ENCODE measurements around the gene GALNTL6.

Gene GALNTL6

GRCh38 chr4:172601195-172601594 lies 788.0 kb downstream of the GALNTL6 start:
- Histone ChIP-seq H3K9ac (ENCODE audit: low read depth in 1 of 2, low read length in 2 of 2) (no peak overlapping the region), H3K9me3 (ENCODE audit: control insufficient read depth in 2 of 2, low read length in 2 of 2) (no peaks in the 10 kb centered on the region), H3K36me3 (ENCODE audit: control insufficient read depth in 2 of 2, insufficient read depth in 2 of 2, low read length in 2 of 2) (no peaks in the 10 kb centered on the region), H3K4me3 (ENCODE audit: low read length in 2 of 2) (no peak overlapping the region), H3K27ac (ENCODE audit: low read depth in 2 of 2, low read length in 2 of 2) (no peak overlapping the region), H3K27me3 (ENCODE audit: control insufficient read depth in 2 of 2, insufficient read depth in 2 of 2, low read length in 2 of 2) (no peaks in the 10 kb centered on the region), H3K4me1 (ENCODE audit: control insufficient read depth in 2 of 2, insufficient read depth in 2 of 2, low read length in 2 of 2) (no peaks in the 10 kb centered on the region)

- no peak overlapping the region for H3K9ac ChIP-seq (ENCODE audit: low read depth in 1 of 2, low read length in 2 of 2)
- H3K27me3 ChIP-seq (ENCODE audit: control insufficient read depth in 2 of 2, insufficient read depth in 2 of 2, low read length in 2 of 2) = no peaks in the 10 kb centered on the region
- H3K9me3 ChIP-seq (ENCODE audit: control insufficient read depth in 2 of 2, low read length in 2 of 2) = no peaks in the 10 kb centered on the region
- H3K36me3 ChIP-seq (ENCODE audit: control insufficient read depth in 2 of 2, insufficient read depth in 2 of 2, low read length in 2 of 2) = no peaks in the 10 kb centered on the region
- no peak overlapping the region for H3K4me3 ChIP-seq (ENCODE audit: low read length in 2 of 2)
- H3K4me1 ChIP-seq (ENCODE audit: control insufficient read depth in 2 of 2, insufficient read depth in 2 of 2, low read length in 2 of 2) = no peaks in the 10 kb centered on the region
- H3K27ac ChIP-seq (ENCODE audit: low read depth in 2 of 2, low read length in 2 of 2) = no peak overlapping the region
Observed at GRCh38 chr4:172619218-172619617, 806.0 kb downstream of the GALNTL6 start.

GRCh38 chr4:172619798-172620197 lies 806.6 kb downstream of the GALNTL6 start:
- H3K4me1 ChIP-seq (ENCODE audit: control insufficient read depth in 2 of 2, insufficient read depth in 2 of 2, low read length in 2 of 2) = no peaks in the 10 kb centered on the region
- no peak overlapping the region for H3K9ac ChIP-seq (ENCODE audit: low read depth in 1 of 2, low read length in 2 of 2)
- H3K27ac ChIP-seq (ENCODE audit: low read depth in 2 of 2, low read length in 2 of 2) = no peak overlapping the region
- H3K36me3 ChIP-seq (ENCODE audit: control insufficient read depth in 2 of 2, insufficient read depth in 2 of 2, low read length in 2 of 2) = no peaks in the 10 kb centered on the region
- H3K9me3 ChIP-seq (ENCODE audit: control insufficient read depth in 2 of 2, low read length in 2 of 2) = no peaks in the 10 kb centered on the region
- no peaks in the 10 kb centered on the region for H3K27me3 ChIP-seq (ENCODE audit: control insufficient read depth in 2 of 2, insufficient read depth in 2 of 2, low read length in 2 of 2)
- H3K4me3 ChIP-seq (ENCODE audit: low read length in 2 of 2) = no peak overlapping the region

- Histone ChIP-seq H3K36me3 (ENCODE audit: control insufficient read depth in 2 of 2, insufficient read depth in 2 of 2, low read length in 2 of 2) (no peaks in the 10 kb centered on the region), H3K9me3 (ENCODE audit: control insufficient read depth in 2 of 2, low read length in 2 of 2) (no peaks in the 10 kb centered on the region), H3K9ac (ENCODE audit: low read depth in 1 of 2, low read length in 2 of 2) (no peak overlapping the region), H3K27me3 (ENCODE audit: control insufficient read depth in 2 of 2, insufficient read depth in 2 of 2, low read length in 2 of 2) (no peaks in the 10 kb centered on the region), H3K4me1 (ENCODE audit: control insufficient read depth in 2 of 2, insufficient read depth in 2 of 2, low read length in 2 of 2) (no peaks in the 10 kb centered on the region), H3K27ac (ENCODE audit: low read depth in 2 of 2, low read length in 2 of 2) (no peak overlapping the region), H3K4me3 (ENCODE audit: low read length in 2 of 2) (no peak overlapping the region)
Observed at GRCh38 chr4:172628263-172628662, 815.1 kb downstream of the GALNTL6 start.

- H3K27me3 ChIP-seq (ENCODE audit: control insufficient read depth in 2 of 2, insufficient read depth in 2 of 2, low read length in 2 of 2) = no peaks in the 10 kb centered on the region
- no peaks in the 10 kb centered on the region for H3K36me3 ChIP-seq (ENCODE audit: control insufficient read depth in 2 of 2, insufficient read depth in 2 of 2, low read length in 2 of 2)
- no peaks in the 10 kb centered on the region for H3K4me1 ChIP-seq (ENCODE audit: control insufficient read depth in 2 of 2, insufficient read depth in 2 of 2, low read length in 2 of 2)
- H3K9me3 ChIP-seq (ENCODE audit: control insufficient read depth in 2 of 2, low read length in 2 of 2) = no peaks in the 10 kb centered on the region
- H3K4me3 ChIP-seq (ENCODE audit: low read length in 2 of 2) = no peak overlapping the region
- no peak overlapping the region for H3K27ac ChIP-seq (ENCODE audit: low read depth in 2 of 2, low read length in 2 of 2)
- no peak overlapping the region for H3K9ac ChIP-seq (ENCODE audit: low read depth in 1 of 2, low read length in 2 of 2)
Observed at GRCh38 chr4:172630280-172630679, 817.1 kb downstream of the GALNTL6 start.

- Histone ChIP-seq H3K9me3 (ENCODE audit: control insufficient read depth in 2 of 2, low read length in 2 of 2) (no peaks in the 10 kb centered on the region), H3K4me1 (ENCODE audit: control insufficient read depth in 2 of 2, insufficient read depth in 2 of 2, low read length in 2 of 2) (no peaks in the 10 kb centered on the region), H3K27me3 (ENCODE audit: control insufficient read depth in 2 of 2, insufficient read depth in 2 of 2, low read length in 2 of 2) (no peaks in the 10 kb centered on the region), H3K27ac (ENCODE audit: low read depth in 2 of 2, low read length in 2 of 2) (no peak overlapping the region), H3K9ac (ENCODE audit: low read depth in 1 of 2, low read length in 2 of 2) (no peak overlapping the region), H3K4me3 (ENCODE audit: low read length in 2 of 2) (no peak overlapping the region), H3K36me3 (ENCODE audit: control insufficient read depth in 2 of 2, insufficient read depth in 2 of 2, low read length in 2 of 2) (no peaks in the 10 kb centered on the region)
Observed at GRCh38 chr4:172631832-172632231, 818.6 kb downstream of the GALNTL6 start.

GRCh38 chr4:172648471-172648870 lies 835.3 kb downstream of the GALNTL6 start:
- no peak overlapping the region for H3K27ac ChIP-seq (ENCODE audit: low read depth in 2 of 2, low read length in 2 of 2)
- H3K27me3 ChIP-seq (ENCODE audit: control insufficient read depth in 2 of 2, insufficient read depth in 2 of 2, low read length in 2 of 2) = no peaks in the 10 kb centered on the region
- H3K36me3 ChIP-seq (ENCODE audit: control insufficient read depth in 2 of 2, insufficient read depth in 2 of 2, low read length in 2 of 2) = no peaks in the 10 kb centered on the region
- peaks cover 0 to 11% of the 10 kb centered on the region in 2 donors for H3K4me1 ChIP-seq (ENCODE audit: control insufficient read depth in 2 of 2, insufficient read depth in 2 of 2, low read length in 2 of 2)
- H3K4me3 ChIP-seq (ENCODE audit: low read length in 2 of 2) = no peak overlapping the region
- H3K9ac ChIP-seq (ENCODE audit: low read depth in 1 of 2, low read length in 2 of 2) = no peak overlapping the region
- no peaks in the 10 kb centered on the region for H3K9me3 ChIP-seq (ENCODE audit: control insufficient read depth in 2 of 2, low read length in 2 of 2)

GRCh38 chr4:172649143-172649542 lies 835.9 kb downstream of the GALNTL6 start:
- Histone ChIP-seq H3K9me3 (ENCODE audit: control insufficient read depth in 2 of 2, low read length in 2 of 2) (no peaks in the 10 kb centered on the region), H3K27ac (ENCODE audit: low read depth in 2 of 2, low read length in 2 of 2) (no peak overlapping the region), H3K4me1 (ENCODE audit: control insufficient read depth in 2 of 2, insufficient read depth in 2 of 2, low read length in 2 of 2) (peaks cover 0 to 11% of the 10 kb centered on the region in 2 donors), H3K4me3 (ENCODE audit: low read length in 2 of 2) (no peak overlapping the region), H3K9ac (ENCODE audit: low read depth in 1 of 2, low read length in 2 of 2) (no peak overlapping the region), H3K27me3 (ENCODE audit: control insufficient read depth in 2 of 2, insufficient read depth in 2 of 2, low read length in 2 of 2) (no peaks in the 10 kb centered on the region), H3K36me3 (ENCODE audit: control insufficient read depth in 2 of 2, insufficient read depth in 2 of 2, low read length in 2 of 2) (no peaks in the 10 kb centered on the region)

GRCh38 chr4:172650758-172651530 lies 837.7 kb downstream of the GALNTL6 start:
- Histone ChIP-seq H3K27ac (ENCODE audit: low read depth in 2 of 2, low read length in 2 of 2) (peak overlapping the region; percentile 12 to 46), H3K4me3 (ENCODE audit: low read length in 2 of 2) (no peak overlapping the region), H3K4me1 (ENCODE audit: control insufficient read depth in 2 of 2, insufficient read depth in 2 of 2, low read length in 2 of 2) (peaks cover 0 to 11% of the 10 kb centered on the region in 2 donors), H3K36me3 (ENCODE audit: control insufficient read depth in 2 of 2, insufficient read depth in 2 of 2, low read length in 2 of 2) (no peaks in the 10 kb centered on the region), H3K9ac (ENCODE audit: low read depth in 1 of 2, low read length in 2 of 2) (no peak overlapping the region), H3K9me3 (ENCODE audit: control insufficient read depth in 2 of 2, low read length in 2 of 2) (no peaks in the 10 kb centered on the region), H3K27me3 (ENCODE audit: control insufficient read depth in 2 of 2, insufficient read depth in 2 of 2, low read length in 2 of 2) (no peaks in the 10 kb centered on the region)

GRCh38 chr4:172651961-172652360 lies 838.8 kb downstream of the GALNTL6 start:
- Histone ChIP-seq H3K9me3 (ENCODE audit: control insufficient read depth in 2 of 2, low read length in 2 of 2) (no peaks in the 10 kb centered on the region), H3K27ac (ENCODE audit: low read depth in 2 of 2, low read length in 2 of 2) (no peak overlapping the region), H3K36me3 (ENCODE audit: control insufficient read depth in 2 of 2, insufficient read depth in 2 of 2, low read length in 2 of 2) (no peaks in the 10 kb centered on the region), H3K27me3 (ENCODE audit: control insufficient read depth in 2 of 2, insufficient read depth in 2 of 2, low read length in 2 of 2) (no peaks in the 10 kb centered on the region), H3K4me1 (ENCODE audit: control insufficient read depth in 2 of 2, insufficient read depth in 2 of 2, low read length in 2 of 2) (peaks cover 0 to 11% of the 10 kb centered on the region in 2 donors), H3K9ac (ENCODE audit: low read depth in 1 of 2, low read length in 2 of 2) (no peak overlapping the region), H3K4me3 (ENCODE audit: low read length in 2 of 2) (no peak overlapping the region)
